T-helper 2 cell treated with Interferon-gamma antibody and Interleukin-4, amounts not matched to agents 5 μg/mL and 100 μg/mL, for 36 hours (primary cell): ENCODE data around the gene TSPY9.
"Not testable (repeated sequence)": the region's sequence is repeated elsewhere in the genome, so short reads cannot be mapped to it uniquely, and the experiment has no call there.

ENCODE experiments used
- DNase-seq: peaks from one replicate; pipeline ENCODE4 v3.0.0; 2021; ENCODE audit warnings: low spot score
- H3K27ac Mint-ChIP-seq: one replicate; pipeline ENCODE4 v1.8.0; 2021; ENCODE audit warnings: mild to moderate bottlenecking, mixed read lengths
- H3K27me3 Mint-ChIP-seq: one replicate; pipeline ENCODE4 v1.8.0; 2021; ENCODE audit warnings: low read depth, mixed read lengths
- H3K36me3 Mint-ChIP-seq: one replicate; pipeline ENCODE4 v1.8.0; 2021; ENCODE audit warnings: low read depth, mixed read lengths
- H3K4me1 Mint-ChIP-seq: one replicate; pipeline ENCODE4 v1.8.0; 2021; ENCODE audit warnings: low read depth, mixed read lengths
- H3K4me3 Mint-ChIP-seq: one replicate; pipeline ENCODE4 v1.8.0; 2022; ENCODE audit warnings: mild to moderate bottlenecking, moderate library complexity, mixed read lengths
- H3K9me3 Mint-ChIP-seq: one replicate; pipeline ENCODE4 v1.8.0; 2021; ENCODE audit warnings: mixed read lengths

Gene TSPY9

GRCh38 chrY:9486967-9487366, at the start of gene TSPY9:
Gene TSPY9 (plus strand): TSS chrY:9487267. CDS start chrY:9487313, 46 bp downstream.
- not testable (repeated sequence) for H3K27ac Mint-ChIP-seq, DNase-seq, H3K36me3 Mint-ChIP-seq, H3K4me1 Mint-ChIP-seq, H3K27me3 Mint-ChIP-seq, H3K4me3 Mint-ChIP-seq, H3K9me3 Mint-ChIP-seq

DNA sequence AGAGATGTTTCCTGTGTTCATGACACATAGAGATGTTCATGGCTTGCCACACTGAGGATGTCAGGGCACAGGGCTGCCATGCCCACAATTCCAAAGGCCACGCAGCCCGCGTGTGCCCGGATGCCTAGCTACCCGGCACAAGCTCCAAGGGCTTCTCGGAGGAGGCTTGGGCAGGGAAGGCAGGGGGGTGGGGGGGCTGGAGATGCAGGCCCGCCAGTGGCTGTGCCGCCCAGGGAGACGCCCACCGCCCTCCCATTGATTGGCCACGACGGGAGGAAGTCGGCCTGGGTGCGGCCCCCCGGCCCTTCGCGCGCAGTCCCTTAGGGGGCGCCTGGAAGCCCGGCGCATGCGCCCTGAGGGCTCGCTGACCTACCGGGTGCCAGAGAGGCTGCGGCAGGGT, 20.4 kb upstream of the TSPY9 start, which contains the start of gene TSPY1:
TSPY1 (plus strand) TSS at position 301 of the 400 bp plus-strand sequence; CDS start at position 347, 46 bp downstream.
- not testable (repeated sequence) for H3K4me1 Mint-ChIP-seq, H3K9me3 Mint-ChIP-seq, H3K36me3 Mint-ChIP-seq, DNase-seq, H3K27me3 Mint-ChIP-seq, H3K4me3 Mint-ChIP-seq, H3K27ac Mint-ChIP-seq

DNA sequence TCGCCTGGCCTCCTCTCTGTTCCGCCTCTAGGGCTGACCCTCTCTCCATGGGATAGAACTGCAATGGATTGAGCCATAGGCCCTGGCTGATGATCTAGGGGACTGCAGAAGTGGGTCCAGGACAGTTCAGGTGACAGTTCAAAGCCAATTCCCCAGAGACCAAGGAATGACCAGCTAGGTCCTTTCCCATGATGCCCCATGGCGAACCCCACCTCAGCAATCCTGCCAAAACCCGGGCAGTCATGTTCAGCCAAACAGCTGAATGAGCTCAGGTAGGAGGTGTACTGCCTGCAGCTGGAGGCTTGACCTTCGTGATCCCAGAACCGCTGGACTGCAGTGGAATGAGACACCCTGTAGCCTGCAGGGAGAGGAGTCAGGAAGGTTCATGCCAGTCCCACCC, 17.3 kb downstream of the TSPY9 start:
- H3K4me3 Mint-ChIP-seq, H3K36me3 Mint-ChIP-seq, DNase-seq, H3K4me1 Mint-ChIP-seq, H3K27me3 Mint-ChIP-seq, H3K9me3 Mint-ChIP-seq, H3K27ac Mint-ChIP-seq: not testable (repeated sequence)

DNA sequence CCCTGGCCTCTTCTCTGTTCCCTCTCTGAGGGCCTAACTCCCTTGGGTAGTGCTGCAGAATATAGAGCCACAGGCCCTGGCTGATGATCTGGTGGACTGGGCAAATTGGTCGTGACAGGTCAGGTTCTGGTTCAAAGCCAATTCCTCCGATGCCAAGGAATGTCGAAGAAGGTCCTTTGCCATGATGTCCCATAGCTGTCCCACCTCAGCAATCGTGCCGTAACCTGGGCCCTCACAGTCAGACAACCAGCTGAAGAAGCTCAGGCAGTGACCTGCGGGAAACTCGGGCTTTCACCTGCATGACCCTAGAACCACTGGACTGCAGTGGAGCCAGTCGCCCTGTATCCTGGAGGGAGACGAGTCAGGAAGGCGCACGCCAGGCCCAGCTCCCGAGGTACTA, 29.2 kb downstream of the TSPY9 start:
- not testable (repeated sequence) for H3K4me3 Mint-ChIP-seq, H3K27ac Mint-ChIP-seq

GRCh38 chrY:9527580-9527979, 40.5 kb downstream of the TSPY9 start, which contains the start of gene TSPY10:
Gene TSPY10 (plus strand): TSS chrY:9527880. CDS start chrY:9527926, 46 bp downstream.
- H3K27me3 Mint-ChIP-seq, H3K36me3 Mint-ChIP-seq, H3K9me3 Mint-ChIP-seq, H3K4me3 Mint-ChIP-seq, H3K4me1 Mint-ChIP-seq, H3K27ac Mint-ChIP-seq, DNase-seq: not testable (repeated sequence)

More for the DNA sequence above, 29.2 kb downstream of the TSPY9 start:
- not testable (repeated sequence) for H3K36me3 Mint-ChIP-seq, DNase-seq, H3K27me3 Mint-ChIP-seq, H3K9me3 Mint-ChIP-seq, H3K4me1 Mint-ChIP-seq
